WTC11 (cell line): ENCODE measurements around the gene PRKCE. TPM values are rescaled to one million over a fixed set of nuclear protein-coding genes. Genes with fewer than 3 reads are reported as not detected.

Experiments used
- ATAC-seq: fragments of 200-7000 bp; cut with Tn5 transposase; 2 replicates; pipeline ENCODE4 v1.10.0; 2021; ENCODE audit warnings: mild to moderate bottlenecking, moderate library complexity
- CTCF ChIA-PET: fragments of 300-600 bp; sonication (Branson Sonifier 250); formaldehyde crosslinking; loops from one replicate; lab custom pipeline; 2021; ENCODE audit warnings: antibody characterized with exemption; lab: Charles Lee
- POLR2A ChIA-PET: fragments of 350-600 bp; sonication (Branson Sonifier 250); formaldehyde crosslinking; loops from one replicate; lab custom pipeline; 2021; ENCODE audit warnings: antibody characterized with exemption; lab: Charles Lee
- DNase-seq: peaks from one replicate; pipeline ENCODE4 v3.0.0; 2021; ENCODE audit warnings: low spot score
- H3K27ac Mint-ChIP-seq: 2 replicates; pipeline ENCODE4 v1.8.0; 2021; ENCODE audit warnings: mixed read lengths
- H3K27me3 Mint-ChIP-seq: 2 replicates; pipeline ENCODE4 v1.8.0; 2021; ENCODE audit warnings: low read depth, mild to moderate bottlenecking, moderate library complexity, mixed read lengths
- H3K36me3 Mint-ChIP-seq: 2 replicates; pipeline ENCODE4 v1.8.0; 2021; ENCODE audit warnings: mixed read lengths
- H3K4me1 Mint-ChIP-seq: 2 replicates; pipeline ENCODE4 v1.8.0; 2022; ENCODE audit warnings: mixed read lengths
- H3K4me3 Mint-ChIP-seq: 2 replicates; pipeline ENCODE4 v1.8.0; 2021; ENCODE audit warnings: mild to moderate bottlenecking, moderate library complexity, mixed read lengths
- H3K9me3 Mint-ChIP-seq: 2 replicates; pipeline ENCODE4 v1.8.0; 2021; ENCODE audit warnings: mixed read lengths
- E2F1 ChIP-seq: sonication (generic); formaldehyde crosslinking; IDR thresholded peaks from 2 replicates; pipeline ENCODE4 v1.8.0; 2022; ENCODE audit warnings: mild to moderate bottlenecking, missing genetic modification reagents
- HMGA2 ChIP-seq: fragments of 250-450 bp; sonication (Bioruptor Pico); IDR thresholded peaks from 2 replicates; pipeline ENCODE4 v1.4.0; 2021; ENCODE audit warnings: mild to moderate bottlenecking, moderate library complexity
- HMGXB4 ChIP-seq: sonication (generic); formaldehyde crosslinking; IDR thresholded peaks from 2 replicates; pipeline ENCODE4 v1.8.1; 2023; ENCODE audit warnings: mild to moderate bottlenecking, moderate library complexity, missing genetic modification reagents
- IRF1 ChIP-seq: sonication (generic); formaldehyde crosslinking; IDR thresholded peaks from 2 replicates; pipeline ENCODE4 v1.8.0; 2023; ENCODE audit warnings: missing genetic modification reagents
- JAZF1 ChIP-seq: fragments of 250-450 bp; sonication (Bioruptor Pico); IDR thresholded peaks from 2 replicates; pipeline ENCODE4 v1.9.0; 2021; ENCODE audit warnings: moderate library complexity, mild to moderate bottlenecking, inconsistent platforms
- JUN ChIP-seq: sonication (generic); formaldehyde crosslinking; IDR thresholded peaks from 2 replicates; pipeline ENCODE4 v1.8.0; 2023; ENCODE audit warnings: mild to moderate bottlenecking, missing genetic modification reagents
- MYBL2 ChIP-seq: sonication (generic); formaldehyde crosslinking; IDR thresholded peaks from 2 replicates; pipeline ENCODE4 v1.8.1; 2023; ENCODE audit warnings: mild to moderate bottlenecking, moderate library complexity, missing genetic modification reagents
- NFE2L1 ChIP-seq: sonication (generic); formaldehyde crosslinking; IDR thresholded peaks from 2 replicates; pipeline ENCODE4 v1.8.1; 2023; ENCODE audit warnings: missing genetic modification reagents
- NR1H2 ChIP-seq: sonication (generic); formaldehyde crosslinking; IDR thresholded peaks from 2 replicates; pipeline ENCODE4 v1.9.0; 2021; ENCODE audit warnings: mild to moderate bottlenecking, moderate library complexity, missing genetic modification reagents
- PREB ChIP-seq: sonication (generic); formaldehyde crosslinking; IDR thresholded peaks from 2 replicates; pipeline ENCODE4 v1.8.1; 2022; ENCODE audit warnings: mild to moderate bottlenecking, missing genetic modification reagents, moderate library complexity, borderline replicate concordance
- SMAD3 ChIP-seq: sonication (generic); formaldehyde crosslinking; IDR thresholded peaks from 2 replicates; pipeline ENCODE4 v1.8.0; 2022; ENCODE audit warnings: missing genetic modification reagents, mild to moderate bottlenecking, borderline replicate concordance
- SMAD4 ChIP-seq: sonication (generic); formaldehyde crosslinking; IDR thresholded peaks from 2 replicates; pipeline ENCODE4 v1.8.0; 2022; ENCODE audit warnings: mild to moderate bottlenecking, missing genetic modification reagents
- SOX15 ChIP-seq: fragments of 250-450 bp; sonication (Bioruptor Pico); IDR thresholded peaks from 2 replicates; pipeline ENCODE4 v1.9.0; 2021; ENCODE audit warnings: mild to moderate bottlenecking
- SP1 ChIP-seq: sonication (generic); formaldehyde crosslinking; conservative IDR thresholded peaks from 2 replicates; pipeline ENCODE4 v1.8.1; 2022; ENCODE audit warnings: missing genetic modification reagents
- TEAD1 ChIP-seq: sonication (generic); formaldehyde crosslinking; IDR thresholded peaks from 2 replicates; pipeline ENCODE4 v1.8.0; 2022; ENCODE audit warnings: mild to moderate bottlenecking, missing genetic modification reagents
- TEAD4 ChIP-seq: sonication (generic); formaldehyde crosslinking; IDR thresholded peaks from 2 replicates; pipeline ENCODE4 v1.8.0; 2022; ENCODE audit warnings: mild to moderate bottlenecking, missing genetic modification reagents
- ZNF263 ChIP-seq: sonication (generic); formaldehyde crosslinking; IDR thresholded peaks from 2 replicates; pipeline ENCODE4 v1.8.1; 2022; ENCODE audit warnings: low read depth, mild to moderate bottlenecking, moderate library complexity, missing genetic modification reagents
- ZNF396 ChIP-seq: fragments of 250-450 bp; sonication (Bioruptor Pico); IDR thresholded peaks from 2 replicates; pipeline ENCODE4 v1.8.0; 2021; ENCODE audit warnings: mild to moderate bottlenecking, moderate library complexity, borderline replicate concordance
- ZNF416 ChIP-seq: fragments of 250-450 bp; sonication (Bioruptor Pico); IDR thresholded peaks from 2 replicates; pipeline ENCODE4 v1.9.0; 2021; ENCODE audit warnings: mild to moderate bottlenecking, inconsistent platforms
- total RNA-seq: library from RNA; stranded (reverse); gene quantifications from 3 replicates; pipeline ENCODE4 v1.2.3, GENCODE V29; 2021

PRKCE gene
- total RNA-seq, 1 experiment from 2014 or later = 5.8 TPM

- TF ChIP-seq MYBL2 (no peak), SP1 (CRISPR knock-in tag) (no peak), JAZF1 (CRISPR knock-in tag) (no peak), ZNF396 (CRISPR knock-in tag) (no peak), HMGA2 (no peak), TEAD4 (CRISPR knock-in tag) (no peak), NR1H2 (CRISPR knock-in tag) (no peak), E2F1 (no peak)
These were observed 258.3 kb downstream of the PRKCE start (continued) for GRCh38 chr2:45909677-45910191.

GRCh38 chr2:45910473-45911060, 259.1 kb downstream of the PRKCE start:
- Mint-ChIP-seq H3K27me3 (no peaks in the 10 kb centered on the region), H3K4me3 (no peak overlapping the region), H3K36me3 (no peaks in the 10 kb centered on the region), H3K4me1 (peaks cover 13% of the 10 kb centered on the region), H3K9me3 (peaks cover 8% of the 10 kb centered on the region; the same call in 1 of the 2 replicates)
- CTCF ChIA-PET = interaction anchor here (0.5 kb wide), 1 partner anchor 174 kb away, joined by 5 read pairs; no protein-coding TSS in a partner anchor
- POLR2A ChIA-PET = no interaction called here
- DNase-seq (no peak), ATAC-seq (no peak)
- no peak for TF ChIP-seq TEAD1
- TF ChIP-seq, all 79 proteins: peak for 0
- no peak overlapping the region for H3K27ac Mint-ChIP-seq

GRCh38 chr2:45911538-45911937, 260.1 kb downstream of the PRKCE start:
- ChIA-PET CTCF (no interaction called here), POLR2A (no interaction called here)
- H3K9me3 Mint-ChIP-seq = peaks cover 12% of the 10 kb centered on the region
- no peak overlapping the region for H3K27ac Mint-ChIP-seq
- H3K4me3 Mint-ChIP-seq = no peak overlapping the region
- H3K27me3 Mint-ChIP-seq = no peaks in the 10 kb centered on the region
- DNase-seq (no peak), ATAC-seq (no peak)
- peaks cover 11% of the 10 kb centered on the region for H3K4me1 Mint-ChIP-seq
- H3K36me3 Mint-ChIP-seq = no peaks in the 10 kb centered on the region
- TF ChIP-seq E2F1 = no peak
- TF ChIP-seq JUN = no peak
- TF ChIP-seq PREB = no peak
- no peak for TF ChIP-seq SMAD4 (CRISPR knock-in tag)
- TF ChIP-seq SOX15 (CRISPR knock-in tag) = no peak
- TF ChIP-seq SMAD3 (CRISPR knock-in tag) = no peak
- no peak for TF ChIP-seq IRF1 (CRISPR knock-in tag)
- no peak for TF ChIP-seq NFE2L1 (CRISPR knock-in tag)
- no peak for TF ChIP-seq ZNF416 (CRISPR knock-in tag)
- no peak for TF ChIP-seq ZNF263 (CRISPR knock-in tag)
- no peak for TF ChIP-seq HMGXB4
